ENCODE measurements around the gene MLIP. TPM values are rescaled to one million over a fixed set of nuclear protein-coding genes. Genes with fewer than 3 reads are reported as not detected.

MLIP gene
- total RNA-seq, 1 experiment from 2014 or later, result 0.59 TPM

GRCh38 chr6:54096811-54097210 is 14.4 kb upstream of the MLIP start (continued):
- no peak for TF ChIP-seq REST (IDR thresholded peaks at IDR 0.05; ENCODE audit: low read depth)
- TF ChIP-seq ATF3 (IDR thresholded peaks at IDR 0.05), result no peak
- no peak for TF ChIP-seq SP1 (IDR thresholded peaks at IDR 0.05; ENCODE audit: low read depth)
- no peak for TF ChIP-seq YY1 (IDR thresholded peaks at IDR 0.05; ENCODE audit: extremely low read depth, insufficient replicate concordance, low read depth, low read length)
- TF ChIP-seq CEBPB (IDR thresholded peaks at IDR 0.05; ENCODE audit: low read depth), result no peak

DNA sequence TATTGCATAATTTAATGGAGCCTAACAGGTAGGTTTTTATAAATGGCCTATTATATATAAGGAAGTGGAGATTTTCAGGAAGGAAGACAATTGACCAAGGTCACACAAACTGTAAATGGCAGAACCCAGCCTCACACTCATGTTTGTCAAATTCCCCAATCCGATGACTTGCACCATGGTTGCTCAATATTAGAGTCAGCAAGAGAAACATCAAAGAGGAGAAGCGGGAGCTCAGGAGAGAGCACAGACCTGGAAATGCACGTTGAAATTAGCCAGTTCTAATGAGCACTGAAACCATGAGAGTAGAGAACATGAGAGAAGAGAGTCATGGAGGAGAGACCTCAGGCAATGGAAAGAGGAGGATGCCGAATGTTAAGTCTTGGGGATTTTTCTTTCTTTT is 13.5 kb upstream of the MLIP start:
- BruUV-seq (replicated peaks), result no TSS peak
- Histone ChIP-seq H3K9me3 (ENCODE audit: control insufficient read depth in 1 of 2, insufficient read depth in 1 of 2, low read depth in 1 of 2, low read length in 2 of 2) (no peaks in the 10 kb centered on the region), H3K36me3 (ENCODE audit: control insufficient read depth in 1 of 2, insufficient read depth in 2 of 2, low read length in 2 of 2) (no peaks in the 10 kb centered on the region), H3K9ac (ENCODE audit: low read length) (no peak overlapping the region), H3K27ac (ENCODE audit: low read depth, low read length) (no peak overlapping the region), H3K4me2 (ENCODE audit: low read length) (no peak overlapping the region), H3K9me2 (ENCODE audit: insufficient read depth) (no peaks in the 10 kb centered on the region), H3K27me3 (ENCODE audit: insufficient read depth, low read length) (no peaks in the 10 kb centered on the region), H3K4me3 (replicated peaks in 1 of 2; ENCODE audit: low read depth in 1 of 2, low read length in 2 of 2) (no peak overlapping the region), H4K20me1 (ENCODE audit: insufficient read depth) (no peaks in the 10 kb centered on the region), H3K4me1 (ENCODE audit: control insufficient read depth in 1 of 2, insufficient read depth in 2 of 2, low read length in 2 of 2) (no peaks in the 10 kb centered on the region), H3K79me2 (ENCODE audit: insufficient read depth, low read length) (no peaks in the 10 kb centered on the region), H2AFZ (ENCODE audit: low read depth, low read length, poor library complexity, severe bottlenecking) (no peak overlapping the region)
- intact Hi-C loops (cut with micrococcal nuclease), result no loop called here
- ChIA-PET CTCF (no interaction called here), POLR2A (no interaction called here), RAD21 (ENCODE audit: low non-redundant PET in 1 of 2, low total read pairs in 2 of 2, uncharacterized antibody in 2 of 2, unreplicated experiment in 2 of 2) (no interaction called here)
- DNase-seq (ENCODE audit: low read depth, low spot score) (no peak), ATAC-seq (no peak)
- TF ChIP-seq SRF (IDR thresholded peaks at IDR 0.05; ENCODE audit: low read depth) (no peak), FOSL1 (IDR thresholded peaks at IDR 0.05; ENCODE audit: low read depth) (no peak), ZFX (IDR thresholded peaks at IDR 0.05) (no peak), TCF7L2 (IDR thresholded peaks at IDR 0.05; ENCODE audit: borderline replicate concordance, extremely low read depth, insufficient read depth, insufficient read length) (no peak), ATF3 (IDR thresholded peaks at IDR 0.05) (no peak), ELF1 (IDR thresholded peaks at IDR 0.05; ENCODE audit: borderline replicate concordance, low read depth) (no peak), POLR2A (IDR thresholded peaks at IDR 0.05; ENCODE audit: borderline replicate concordance, extremely low read depth, insufficient read depth, insufficient read length) (no peak), CEBPB (IDR thresholded peaks at IDR 0.05; ENCODE audit: low read depth) (no peak), YY1 (IDR thresholded peaks at IDR 0.05; ENCODE audit: extremely low read depth, insufficient replicate concordance, low read depth, low read length) (no peak), SP1 (IDR thresholded peaks at IDR 0.05; ENCODE audit: low read depth) (no peak), EGR1 (IDR thresholded peaks at IDR 0.05; ENCODE audit: low read depth) (no peak), MAX (IDR thresholded peaks at IDR 0.05) (no peak), EZH2 (IDR thresholded peaks at IDR 0.05) (no peak), ZNF274 (IDR thresholded peaks at IDR 0.05; ENCODE audit: low read depth, low read length) (no peak), RAD21 (IDR thresholded peaks at IDR 0.05; ENCODE audit: low read depth) (no peak)
- TF ChIP-seq, protein P1, sequence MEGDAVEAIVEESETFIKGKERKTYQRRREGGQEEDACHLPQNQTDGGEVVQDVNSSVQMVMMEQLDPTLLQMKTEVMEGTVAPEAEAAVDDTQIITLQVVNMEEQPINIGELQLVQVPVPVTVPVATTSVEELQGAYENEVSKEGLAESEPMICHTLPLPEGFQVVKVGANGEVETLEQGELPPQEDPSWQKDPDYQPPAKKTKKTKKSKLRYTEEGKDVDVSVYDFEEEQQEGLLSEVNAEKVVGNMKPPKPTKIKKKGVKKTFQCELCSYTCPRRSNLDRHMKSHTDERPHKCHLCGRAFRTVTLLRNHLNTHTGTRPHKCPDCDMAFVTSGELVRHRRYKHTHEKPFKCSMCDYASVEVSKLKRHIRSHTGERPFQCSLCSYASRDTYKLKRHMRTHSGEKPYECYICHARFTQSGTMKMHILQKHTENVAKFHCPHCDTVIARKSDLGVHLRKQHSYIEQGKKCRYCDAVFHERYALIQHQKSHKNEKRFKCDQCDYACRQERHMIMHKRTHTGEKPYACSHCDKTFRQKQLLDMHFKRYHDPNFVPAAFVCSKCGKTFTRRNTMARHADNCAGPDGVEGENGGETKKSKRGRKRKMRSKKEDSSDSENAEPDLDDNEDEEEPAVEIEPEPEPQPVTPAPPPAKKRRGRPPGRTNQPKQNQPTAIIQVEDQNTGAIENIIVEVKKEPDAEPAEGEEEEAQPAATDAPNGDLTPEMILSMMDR (IDR thresholded peaks at IDR 0.05 in 2 of 3, conservative IDR thresholded peaks at IDR 0.05 in 1 of 3; ENCODE audit: borderline replicate concordance in 1 of 3, insufficient read depth in 1 of 3, low read depth in 2 of 3, low read length in 2 of 3), result no peak
- TF ChIP-seq, protein P2, sequence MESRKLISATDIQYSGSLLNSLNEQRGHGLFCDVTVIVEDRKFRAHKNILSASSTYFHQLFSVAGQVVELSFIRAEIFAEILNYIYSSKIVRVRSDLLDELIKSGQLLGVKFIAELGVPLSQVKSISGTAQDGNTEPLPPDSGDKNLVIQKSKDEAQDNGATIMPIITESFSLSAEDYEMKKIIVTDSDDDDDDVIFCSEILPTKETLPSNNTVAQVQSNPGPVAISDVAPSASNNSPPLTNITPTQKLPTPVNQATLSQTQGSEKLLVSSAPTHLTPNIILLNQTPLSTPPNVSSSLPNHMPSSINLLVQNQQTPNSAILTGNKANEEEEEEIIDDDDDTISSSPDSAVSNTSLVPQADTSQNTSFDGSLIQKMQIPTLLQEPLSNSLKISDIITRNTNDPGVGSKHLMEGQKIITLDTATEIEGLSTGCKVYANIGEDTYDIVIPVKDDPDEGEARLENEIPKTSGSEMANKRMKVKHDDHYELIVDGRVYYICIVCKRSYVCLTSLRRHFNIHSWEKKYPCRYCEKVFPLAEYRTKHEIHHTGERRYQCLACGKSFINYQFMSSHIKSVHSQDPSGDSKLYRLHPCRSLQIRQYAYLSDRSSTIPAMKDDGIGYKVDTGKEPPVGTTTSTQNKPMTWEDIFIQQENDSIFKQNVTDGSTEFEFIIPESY (IDR thresholded peaks at IDR 0.05; ENCODE audit: extremely low read depth, insufficient replicate concordance, low read length), result no peak

Measured in HCT116 (cell line).